ENCODE results near the gene CLRN2. TPM values are rescaled to one million over a fixed set of nuclear protein-coding genes. Genes with fewer than 3 reads are reported as not detected.
"Not testable (repeated sequence)": the region's sequence is repeated elsewhere in the genome, so short reads cannot be mapped to it uniquely, and the experiment has no call there.

Gene CLRN2
- polyA plus RNA-seq, 4 donors, result not detected

GRCh38 chr4:17502756-17503155, 12.2 kb upstream of the CLRN2 start:
- DNase-seq (ENCODE audit: low read depth in 4 of 4, low spot score in 3 of 4), result no peak

GRCh38 chr4:17504081-17504480, 10.9 kb upstream of the CLRN2 start:
- DNase-seq (ENCODE audit: low read depth in 4 of 4, low spot score in 3 of 4), result no peak

DNA sequence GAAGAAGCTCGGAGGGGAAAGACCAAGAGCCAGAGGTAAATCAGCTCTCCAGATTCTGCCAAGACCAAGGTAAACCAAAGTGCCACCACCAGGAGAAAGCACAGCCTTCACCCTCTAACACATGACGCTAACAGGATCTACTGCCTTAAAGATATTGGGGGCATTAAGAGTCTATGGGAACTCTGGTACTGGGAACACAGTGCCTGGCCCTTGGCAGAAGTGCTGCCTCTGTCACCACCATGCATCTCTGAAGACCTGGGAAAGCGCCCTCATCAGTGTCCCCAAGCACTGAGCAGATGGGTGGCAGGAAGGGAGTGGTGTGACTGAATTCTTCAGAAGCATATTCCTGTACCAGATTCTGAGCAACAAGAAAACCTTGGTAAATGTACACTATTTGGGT, 4.4 kb upstream of the CLRN2 start:
- no peak for DNase-seq (ENCODE audit: low read depth in 4 of 4, low spot score in 3 of 4)

DNA sequence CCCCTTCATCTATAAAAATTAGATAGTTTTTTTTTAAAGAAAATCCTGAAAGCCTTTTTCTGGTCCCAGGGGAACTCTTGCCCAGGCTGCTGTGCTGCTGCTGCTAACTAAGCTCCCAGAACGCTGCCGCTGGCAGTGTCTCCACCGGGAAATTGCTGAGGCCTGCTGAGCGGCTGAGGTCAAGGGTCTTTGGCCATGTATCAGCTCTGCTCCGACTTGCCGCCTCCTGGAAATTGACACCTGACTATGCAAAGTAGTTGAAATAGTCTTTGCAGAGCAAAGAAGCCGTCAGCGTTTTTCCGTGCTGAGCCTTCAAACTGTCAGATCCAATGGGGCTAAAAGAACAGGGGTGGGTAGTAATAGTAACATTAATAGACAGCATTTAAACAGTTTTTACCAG, 3.9 kb upstream of the CLRN2 start:
- DNase-seq (ENCODE audit: low read depth in 4 of 4, low spot score in 3 of 4), result peak in 1 of 4 donors; percentile 21

- DNase-seq (ENCODE audit: low read depth in 4 of 4, low spot score in 3 of 4), result no peak
These were observed 3.4 kb upstream of the CLRN2 start for GRCh38 chr4:17511509-17511949.

- peak in 3 of 4 donors; percentile 39 to 60 (median 53) for DNase-seq (ENCODE audit: low read depth in 4 of 4, low spot score in 3 of 4)
These were observed 2.8 kb upstream of the CLRN2 start, which contains the start of gene QDPR for GRCh38 chr4:17511950-17512795. Gene QDPR, minus strand, starts transcription at chr4:17512090. Its CDS starts 36 bp downstream, at chr4:17512054.

DNA sequence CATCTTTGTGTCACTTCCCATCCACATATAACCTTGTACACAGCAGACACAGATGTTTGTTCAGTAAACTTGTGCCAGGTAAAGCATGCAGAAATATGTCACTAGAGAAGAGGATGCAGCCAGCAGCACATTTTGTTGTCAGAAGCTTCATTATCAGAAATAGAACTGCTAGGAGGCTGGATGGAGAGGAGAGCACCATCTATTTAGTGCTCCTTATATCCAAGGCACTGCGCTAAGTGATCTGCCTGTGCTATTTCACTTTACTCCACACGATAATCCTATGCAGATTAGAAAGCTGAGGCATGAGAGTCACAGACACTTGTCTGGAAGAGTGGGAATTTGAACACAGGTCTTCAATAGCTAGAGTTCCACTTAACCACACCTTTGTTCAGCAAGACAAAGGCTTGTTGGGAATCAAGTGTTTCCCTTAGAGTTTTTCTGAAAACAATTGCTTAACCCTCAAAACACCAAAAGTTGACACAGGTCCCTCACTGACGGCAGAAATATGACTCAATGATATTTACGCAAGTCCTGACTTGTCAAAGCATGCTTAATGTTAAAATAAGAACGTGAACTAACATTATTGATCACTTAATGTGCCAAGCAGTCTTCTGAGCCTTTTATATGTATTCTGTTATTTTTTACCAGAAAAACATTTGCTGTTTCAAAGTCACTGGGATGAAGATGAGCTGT, 1.8 kb upstream of the CLRN2 start:
- no peak for DNase-seq (ENCODE audit: low read depth in 4 of 4, low spot score in 3 of 4)

GRCh38 chr4:17515445-17516407, 761 bp downstream of the CLRN2 start:
- DNase-seq (ENCODE audit: low read depth in 4 of 4, low spot score in 3 of 4), result no peak

GRCh38 chr4:17516980-17517379, 2.0 kb downstream of the CLRN2 start:
- no peak for DNase-seq (ENCODE audit: low read depth in 4 of 4, low spot score in 3 of 4)

GRCh38 chr4:17517664-17518063, 2.7 kb downstream of the CLRN2 start:
- DNase-seq (ENCODE audit: low read depth in 4 of 4, low spot score in 3 of 4), result no peak

GRCh38 chr4:17521595-17521994, 6.6 kb downstream of the CLRN2 start:
- DNase-seq (ENCODE audit: low read depth in 4 of 4, low spot score in 3 of 4), result no peak

GRCh38 chr4:17523662-17524061, 8.7 kb downstream of the CLRN2 start:
- no peak for DNase-seq (ENCODE audit: low read depth in 4 of 4, low spot score in 3 of 4)

DNA sequence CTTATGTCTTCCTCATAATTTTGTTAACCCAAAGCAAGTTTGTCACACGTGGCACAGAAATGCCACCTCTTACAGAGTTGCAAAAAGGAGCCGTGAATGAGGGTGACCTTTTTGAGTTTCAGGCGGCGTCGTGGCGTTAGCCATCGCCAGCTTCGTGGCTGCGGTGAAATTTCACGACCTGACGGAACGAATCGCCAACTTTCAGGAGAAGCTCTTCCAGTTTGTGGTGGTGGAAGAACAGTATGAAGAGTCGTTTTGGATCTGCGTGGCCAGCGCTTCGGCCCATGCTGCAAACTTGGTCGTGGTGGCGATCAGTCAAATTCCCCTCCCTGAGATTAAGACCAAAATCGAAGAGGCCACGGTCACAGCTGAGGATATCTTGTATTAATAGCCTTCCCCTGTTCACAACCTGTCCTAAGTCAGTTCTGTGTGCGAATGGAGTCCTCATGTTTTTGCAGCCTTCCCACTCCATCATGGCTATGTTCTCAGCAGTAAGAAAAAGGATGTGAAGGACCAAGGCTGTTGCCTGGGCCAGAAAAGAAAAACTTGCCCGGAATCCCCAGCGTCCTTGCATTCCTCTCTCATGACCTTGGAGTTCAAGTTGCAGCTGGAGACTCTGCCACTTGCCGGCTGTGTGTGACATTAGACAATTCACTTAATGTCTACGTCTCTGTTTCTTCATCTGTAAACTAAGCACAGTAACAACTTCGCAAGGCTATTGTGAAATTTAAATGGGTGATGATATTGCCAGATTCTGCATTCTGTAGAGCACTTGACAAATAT, 11.9 kb downstream of the CLRN2 start:
- no peak for DNase-seq (ENCODE audit: low read depth in 4 of 4, low spot score in 3 of 4)

- no peak for DNase-seq (ENCODE audit: low read depth in 4 of 4, low spot score in 3 of 4)
These were observed 13.7 kb downstream of the CLRN2 start for GRCh38 chr4:17528551-17529165.

DNA sequence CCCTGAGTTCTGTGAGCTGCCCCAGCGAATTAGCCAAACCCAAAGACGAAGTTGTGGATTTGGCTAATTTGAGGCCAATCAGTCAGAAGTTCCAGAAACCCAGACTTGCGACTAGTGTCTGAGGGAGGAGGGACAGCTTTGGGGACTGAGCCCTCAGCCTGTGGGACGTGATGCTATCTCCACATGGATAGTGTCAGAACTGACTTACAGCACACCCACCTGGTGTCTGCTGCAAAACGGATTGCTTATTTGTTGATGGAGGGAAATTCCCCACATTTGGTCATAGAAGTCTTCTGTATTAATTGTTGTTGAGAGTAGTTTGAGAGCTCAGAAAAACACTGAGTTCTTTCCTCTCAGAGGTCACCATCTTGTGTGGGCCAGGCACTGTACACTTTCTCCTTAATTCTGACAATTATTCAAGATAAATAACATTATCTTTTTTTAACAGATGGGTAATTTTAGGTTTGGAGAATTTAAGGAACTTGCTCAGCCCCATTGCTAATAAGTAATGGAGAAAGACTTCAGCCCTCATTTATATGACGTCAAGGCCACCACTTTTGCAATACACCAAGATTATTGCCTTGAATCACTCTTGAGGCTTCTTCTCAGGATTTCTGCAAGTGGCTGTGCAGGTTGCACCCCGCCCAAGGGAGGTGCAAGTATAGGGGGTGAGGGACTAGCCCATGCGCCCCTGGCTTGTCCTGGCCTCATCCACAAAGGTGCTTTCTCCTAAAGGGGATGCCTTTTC, 16.7 kb downstream of the CLRN2 start:
- DNase-seq (ENCODE audit: low read depth in 4 of 4, low spot score in 3 of 4), result no peak

- DNase-seq (ENCODE audit: low read depth in 4 of 4, low spot score in 3 of 4), result no peak
These were observed 19.7 kb downstream of the CLRN2 start for GRCh38 chr4:17534705-17535104.

DNA sequence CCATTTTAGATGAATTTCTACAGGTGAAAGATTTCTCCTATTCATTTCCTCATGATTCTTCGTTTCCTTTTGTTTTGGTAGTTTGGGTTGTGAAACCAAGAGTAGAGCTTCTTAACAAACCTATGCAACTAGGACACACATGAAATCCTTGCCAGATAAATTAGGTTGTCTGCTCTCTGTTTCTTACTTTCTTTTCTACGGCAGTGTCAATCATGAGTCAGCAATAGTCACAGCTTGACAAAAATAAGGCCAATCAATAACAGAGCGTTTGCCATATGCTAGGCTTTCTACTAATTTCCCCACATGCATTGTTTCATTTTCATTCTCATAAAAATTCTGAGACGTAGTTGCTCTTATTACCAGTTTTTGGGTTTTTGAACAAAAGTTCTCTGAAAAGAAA, 20.3 kb downstream of the CLRN2 start:
- DNase-seq (ENCODE audit: low read depth in 4 of 4, low spot score in 3 of 4), result no peak

- no peak for DNase-seq (ENCODE audit: low read depth in 4 of 4, low spot score in 3 of 4)
These were observed 20.9 kb downstream of the CLRN2 start for GRCh38 chr4:17535906-17536305.

- DNase-seq (ENCODE audit: low read depth in 4 of 4, low spot score in 3 of 4), result not testable (repeated sequence)
These were observed 22.1 kb downstream of the CLRN2 start for GRCh38 chr4:17537060-17537459.

Data from left renal pelvis (tissue), 4 donors.